ENCODE results near the gene OPCML.
A peak's percentile ranks its signal among the peaks of the same experiment; 100 is the strongest.

The OPCML gene

GRCh38 chr11:132472411-132473172 lies 1059.7 kb downstream of the OPCML start:
- DNase-seq (ENCODE audit: low spot score) = peak; percentile 44

GRCh38 chr11:132471466-132471865 lies 1060.8 kb downstream of the OPCML start:
- DNase-seq (ENCODE audit: low spot score) = peak; percentile 83

- DNase-seq (ENCODE audit: low spot score) = no peak
Measured at GRCh38 chr11:132466983-132467382, 1065.3 kb downstream of the OPCML start.

- DNase-seq (ENCODE audit: low spot score) = no peak
Measured at GRCh38 chr11:132464939-132465338, 1067.4 kb downstream of the OPCML start.

GRCh38 chr11:132464003-132464342 lies 1068.3 kb downstream of the OPCML start:
- DNase-seq (ENCODE audit: low spot score) = peak; percentile 50

GRCh38 chr11:132463295-132464002 lies 1068.9 kb downstream of the OPCML start:
- DNase-seq (ENCODE audit: low spot score) = no peak

GRCh38 chr11:132459736-132460135 lies 1072.6 kb downstream of the OPCML start:
- DNase-seq (ENCODE audit: low spot score) = no peak

GRCh38 chr11:132457445-132457844 lies 1074.9 kb downstream of the OPCML start:
- no peak for DNase-seq (ENCODE audit: low spot score)

- no peak for DNase-seq (ENCODE audit: low spot score)
Measured at GRCh38 chr11:132456751-132457328, 1075.5 kb downstream of the OPCML start.

GRCh38 chr11:132455044-132455443 lies 1077.3 kb downstream of the OPCML start:
- DNase-seq (ENCODE audit: low spot score) = no peak

- peak; percentile 42 for DNase-seq (ENCODE audit: low spot score)
Measured at GRCh38 chr11:132453406-132453805, 1078.9 kb downstream of the OPCML start.

- DNase-seq (ENCODE audit: low spot score) = no peak
Measured at GRCh38 chr11:132452616-132453015, 1079.7 kb downstream of the OPCML start.

GRCh38 chr11:132451942-132452601 lies 1080.2 kb downstream of the OPCML start:
- DNase-seq (ENCODE audit: low spot score) = no peak

- DNase-seq (ENCODE audit: low spot score) = no peak
Measured at GRCh38 chr11:132450631-132451030, 1081.7 kb downstream of the OPCML start.

GRCh38 chr11:132448334-132448995 lies 1083.8 kb downstream of the OPCML start:
- DNase-seq (ENCODE audit: low spot score) = peak; percentile 81

GRCh38 chr11:132447761-132448160 lies 1084.5 kb downstream of the OPCML start:
- DNase-seq (ENCODE audit: low spot score) = no peak

- peak; percentile 65 for DNase-seq (ENCODE audit: low spot score)
Measured at GRCh38 chr11:132445859-132446291, 1086.4 kb downstream of the OPCML start.

GRCh38 chr11:132444911-132445310 lies 1087.4 kb downstream of the OPCML start:
- no peak for DNase-seq (ENCODE audit: low spot score)

- peak; percentile 37 for DNase-seq (ENCODE audit: low spot score)
Measured at GRCh38 chr11:132439711-132440255, 1092.5 kb downstream of the OPCML start.

- no peak for DNase-seq (ENCODE audit: low spot score)
Measured at GRCh38 chr11:132438418-132438817, 1093.9 kb downstream of the OPCML start.

GRCh38 chr11:132430429-132431062 lies 1101.8 kb downstream of the OPCML start:
- peak; percentile 58 for DNase-seq (ENCODE audit: low spot score)
